Activated B cell treated with CpG ODN at 0.5 μM for 24 hours (primary cell): ENCODE measurements around the gene IL34. TPM values are rescaled to one million over a fixed set of nuclear protein-coding genes. Genes with fewer than 3 reads are reported as not detected.

Experiments used
- ATAC-seq: fragments of 200-7000 bp; cut with Tn5 transposase; one replicate; pipeline ENCODE4 v1.10.0; 2021; ENCODE audit warnings: low read depth, mild to moderate bottlenecking, moderate library complexity
- CTCF ChIA-PET: fragments of 350-600 bp; sonication (Branson Sonifier 250); formaldehyde crosslinking; loops from one replicate; lab custom pipeline; 2021; ENCODE audit warnings: antibody characterized with exemption; lab: Charles Lee
- POLR2A ChIA-PET: fragments of 350-600 bp; sonication (Branson Sonifier 250); formaldehyde crosslinking; loops from one replicate; lab custom pipeline; 2021; ENCODE audit warnings: antibody characterized with exemption; lab: Charles Lee
- DNase-seq: peaks from one replicate; pipeline ENCODE4 v3.0.0; 2022
- H3K27ac Mint-ChIP-seq: one replicate; pipeline ENCODE4 v1.8.0; 2020; ENCODE audit warnings: mixed read lengths
- H3K27me3 Mint-ChIP-seq: one replicate; pipeline ENCODE4 v1.8.0; 2021; ENCODE audit warnings: mixed read lengths
- H3K36me3 Mint-ChIP-seq: one replicate; pipeline ENCODE4 v1.8.0; 2021; ENCODE audit warnings: low read depth, mixed read lengths
- H3K4me1 Mint-ChIP-seq: one replicate; pipeline ENCODE4 v1.8.0; 2021; ENCODE audit warnings: mixed read lengths
- H3K4me3 Mint-ChIP-seq: one replicate; pipeline ENCODE4 v1.8.0; 2020; ENCODE audit warnings: mild to moderate bottlenecking, mixed read lengths
- H3K9me3 Mint-ChIP-seq: one replicate; pipeline ENCODE4 v1.8.0; 2020; ENCODE audit warnings: mixed read lengths
- CTCF ChIP-seq: fragments of 200-600 bp; IDR thresholded peaks from one replicate; pipeline ENCODE4 v1.8.0; 2022; ENCODE audit warnings: antibody characterized with exemption, mild to moderate bottlenecking
- intact Hi-C: fragments of 100-400 bp; cut with micrococcal nuclease; formaldehyde crosslinking; loops from one replicate; pipeline ENCODE4 v1.15.1; 2024
- total RNA-seq: library from RNA; stranded (reverse); gene quantifications from 2 replicates; pipeline ENCODE4 v1.2.3, GENCODE V29; 2022

Gene IL34
- total RNA-seq, 1 donor from 2014 or later = 0.71 TPM

- Mint-ChIP-seq H3K27me3 (peaks cover 4% of the 10 kb centered on the region), H3K9me3 (no peaks in the 10 kb centered on the region), H3K4me3 (peak overlapping the region; percentile 46), H3K27ac (no peak overlapping the region), H3K4me1 (peaks cover 9% of the 10 kb centered on the region), H3K36me3 (peaks cover 10% of the 10 kb centered on the region)
- DNase-seq (no peak), ATAC-seq (no peak)
- ChIA-PET CTCF (no interaction called here), POLR2A (no interaction called here)
- intact Hi-C loops = no loop called here
- TF ChIP-seq CTCF = no peak
These were observed 40.7 kb downstream of the IL34 start for GRCh38 chr16:70687102-70687511.

GRCh38 chr16:70687671-70688245 is 41.4 kb downstream of the IL34 start:
- intact Hi-C loops = no loop called here
- no peak overlapping the region for H3K27ac Mint-ChIP-seq
- peaks cover 9% of the 10 kb centered on the region for H3K4me1 Mint-ChIP-seq
- no peak for ATAC-seq
- no peak for DNase-seq
- TF ChIP-seq CTCF = no peak
- peaks cover 4% of the 10 kb centered on the region for H3K27me3 Mint-ChIP-seq
- peaks cover 10% of the 10 kb centered on the region for H3K36me3 Mint-ChIP-seq
- H3K9me3 Mint-ChIP-seq = no peaks in the 10 kb centered on the region
- no peak overlapping the region for H3K4me3 Mint-ChIP-seq
- POLR2A ChIA-PET = no interaction called here
- CTCF ChIA-PET = no interaction called here

- CTCF ChIA-PET = no interaction called here
- no peak for TF ChIP-seq CTCF
- ATAC-seq (no peak), DNase-seq (no peak)
- POLR2A ChIA-PET = no interaction called here
- Mint-ChIP-seq H3K4me3 (no peak overlapping the region), H3K9me3 (no peaks in the 10 kb centered on the region), H3K27ac (no peak overlapping the region), H3K36me3 (peaks cover 13% of the 10 kb centered on the region), H3K27me3 (peaks cover 4% of the 10 kb centered on the region), H3K4me1 (peaks cover 9% of the 10 kb centered on the region)
- intact Hi-C loops = no loop called here
These were observed 41.9 kb downstream of the IL34 start for GRCh38 chr16:70688246-70688742.

- Mint-ChIP-seq H3K27me3 (no peaks in the 10 kb centered on the region), H3K9me3 (no peaks in the 10 kb centered on the region), H3K4me3 (no peak overlapping the region), H3K36me3 (peaks cover 17% of the 10 kb centered on the region), H3K4me1 (peaks cover 9% of the 10 kb centered on the region), H3K27ac (no peak overlapping the region)
- ChIA-PET CTCF (no interaction called here), POLR2A (no interaction called here)
- TF ChIP-seq CTCF = no peak
- no peak for ATAC-seq
- DNase-seq = no peak
- intact Hi-C loops = no loop called here
These were observed 42.9 kb downstream of the IL34 start for GRCh38 chr16:70689035-70689969.
